ENCODE data around the gene GCLM. TPM values are rescaled to one million over a fixed set of nuclear protein-coding genes. Genes with fewer than 3 reads are reported as not detected.
"Not testable (repeated sequence)": the region's sequence is repeated elsewhere in the genome, so short reads cannot be mapped to it uniquely, and the experiment has no call there.

GCLM gene
- total RNA-seq, 1 donor from 2014 or later: 12.8 TPM

GRCh38 chr1:93864175-93864574 lies 45.1 kb downstream of the GCLM start:
- Mint-ChIP-seq H3K27ac (ENCODE audit: unreplicated experiment) (no peak overlapping the region), H3K4me3 (no peak overlapping the region), H3K4me1 (no peaks in the 10 kb centered on the region), H3K36me3 (ENCODE audit: low read depth) (peaks cover 7% of the 10 kb centered on the region), H3K9me3 (peaks cover 5% of the 10 kb centered on the region), H3K27me3 (ENCODE audit: low read depth) (peaks cover 18% of the 10 kb centered on the region)
- no peak for DNase-seq (ENCODE audit: low read depth, low spot score)
- TF ChIP-seq CTCF (conservative IDR thresholded peaks at IDR 0.05): no peak

- Mint-ChIP-seq H3K27me3 (ENCODE audit: low read depth) (peaks cover 17% of the 10 kb centered on the region), H3K9me3 (peaks cover 16% of the 10 kb centered on the region)
- not testable (repeated sequence) for H3K4me1 Mint-ChIP-seq; H3K36me3 Mint-ChIP-seq (ENCODE audit: low read depth); DNase-seq (ENCODE audit: low read depth, low spot score); H3K4me3 Mint-ChIP-seq; H3K27ac Mint-ChIP-seq (ENCODE audit: unreplicated experiment)
These were observed 51.6 kb downstream of the GCLM start for GRCh38 chr1:93857653-93858052.

- H3K4me1 Mint-ChIP-seq; DNase-seq (ENCODE audit: low read depth, low spot score); H3K36me3 Mint-ChIP-seq (ENCODE audit: low read depth); H3K4me3 Mint-ChIP-seq; H3K27ac Mint-ChIP-seq (ENCODE audit: unreplicated experiment): not testable (repeated sequence)
- peaks cover 10% of the 10 kb centered on the region for H3K27me3 Mint-ChIP-seq (ENCODE audit: low read depth)
- peaks cover 16% of the 10 kb centered on the region for H3K9me3 Mint-ChIP-seq
These were observed 53.2 kb downstream of the GCLM start for GRCh38 chr1:93855983-93856382.

- DNase-seq (ENCODE audit: low read depth, low spot score): no peak
- no peak for TF ChIP-seq CTCF (conservative IDR thresholded peaks at IDR 0.05)
- no peak overlapping the region for H3K27ac Mint-ChIP-seq (ENCODE audit: unreplicated experiment)
- peaks cover 5% of the 10 kb centered on the region for H3K27me3 Mint-ChIP-seq (ENCODE audit: low read depth)
- no peak overlapping the region for H3K4me3 Mint-ChIP-seq
- H3K4me1 Mint-ChIP-seq: no peaks in the 10 kb centered on the region
- peaks cover 12% of the 10 kb centered on the region for H3K36me3 Mint-ChIP-seq (ENCODE audit: low read depth)
- H3K9me3 Mint-ChIP-seq: peaks cover 20% of the 10 kb centered on the region
These were observed 55.3 kb downstream of the GCLM start for GRCh38 chr1:93853940-93854339.

- H3K9me3 Mint-ChIP-seq: peaks cover 18% of the 10 kb centered on the region
- no peak overlapping the region for H3K27ac Mint-ChIP-seq (ENCODE audit: unreplicated experiment)
- no peak for TF ChIP-seq CTCF (conservative IDR thresholded peaks at IDR 0.05)
- H3K27me3 Mint-ChIP-seq (ENCODE audit: low read depth): peaks cover 13% of the 10 kb centered on the region
- H3K4me3 Mint-ChIP-seq: no peak overlapping the region
- H3K36me3 Mint-ChIP-seq (ENCODE audit: low read depth): peaks cover 22% of the 10 kb centered on the region
- no peak for DNase-seq (ENCODE audit: low read depth, low spot score)
- peaks cover 11% of the 10 kb centered on the region for H3K4me1 Mint-ChIP-seq
These were observed 57.4 kb downstream of the GCLM start for GRCh38 chr1:93851878-93852277.

- no peak for TF ChIP-seq CTCF (conservative IDR thresholded peaks at IDR 0.05)
- Mint-ChIP-seq H3K27ac (ENCODE audit: unreplicated experiment) (no peak overlapping the region), H3K36me3 (ENCODE audit: low read depth) (peaks cover 22% of the 10 kb centered on the region), H3K9me3 (peaks cover 18% of the 10 kb centered on the region), H3K4me3 (no peak overlapping the region), H3K27me3 (ENCODE audit: low read depth) (peaks cover 12% of the 10 kb centered on the region), H3K4me1 (peaks cover 11% of the 10 kb centered on the region)
- DNase-seq (ENCODE audit: low read depth, low spot score): no peak
These were observed 57.9 kb downstream of the GCLM start for GRCh38 chr1:93851327-93851712.

Measured in neural crest cell (in vitro differentiated cells).